NCI-H2171 (cell line): ENCODE data around the gene IGF2R.
"Not testable (repeated sequence)": the region's sequence is repeated elsewhere in the genome, so short reads cannot be mapped to it uniquely, and the experiment has no call there.

Experiments
- DNase-seq: peaks from one replicate; lab custom pipeline; 2025; lab: John Stamatoyannopoulos, UW

Gene IGF2R

DNA sequence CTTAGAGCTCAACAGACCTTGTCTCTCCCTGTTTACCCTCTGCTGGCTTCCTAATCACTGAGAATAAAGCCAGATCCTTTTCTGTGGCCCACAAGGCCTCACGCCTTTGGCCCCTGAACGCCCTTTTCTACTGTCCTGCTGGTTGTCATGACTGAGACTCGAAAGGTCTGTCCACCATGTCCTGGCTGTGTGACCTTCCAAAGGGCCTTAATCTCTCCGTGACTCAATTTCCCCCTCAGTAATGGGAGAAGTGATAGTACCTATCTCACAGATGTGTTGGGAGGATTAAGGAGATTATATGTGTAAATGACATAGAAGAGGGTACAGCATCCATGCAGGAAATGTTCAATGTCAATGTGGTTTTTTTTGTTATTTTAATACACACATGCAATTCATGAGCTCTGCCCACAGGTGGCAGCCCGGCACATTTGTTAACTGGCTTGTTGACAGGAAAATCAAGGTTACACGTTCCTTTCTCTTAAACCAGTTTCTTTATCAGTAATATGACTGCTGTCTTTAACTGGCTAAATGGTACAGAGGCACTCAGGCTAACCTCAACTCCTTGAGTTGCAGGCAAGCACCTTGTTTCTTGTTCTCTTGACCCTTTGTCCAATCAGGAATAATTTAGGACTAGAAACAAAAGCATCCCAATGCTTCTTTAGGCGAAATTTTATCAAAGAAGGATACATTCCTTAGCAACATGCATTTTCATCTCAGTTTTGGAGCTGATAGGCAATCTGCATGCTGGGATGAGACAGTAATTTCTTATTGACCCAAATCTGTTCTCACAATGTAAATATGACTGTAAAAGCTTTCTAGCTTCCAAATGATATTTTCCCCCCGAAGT lies 169.3 kb downstream of the IGF2R start:
- DNase-seq: peak; percentile 23

DNA sequence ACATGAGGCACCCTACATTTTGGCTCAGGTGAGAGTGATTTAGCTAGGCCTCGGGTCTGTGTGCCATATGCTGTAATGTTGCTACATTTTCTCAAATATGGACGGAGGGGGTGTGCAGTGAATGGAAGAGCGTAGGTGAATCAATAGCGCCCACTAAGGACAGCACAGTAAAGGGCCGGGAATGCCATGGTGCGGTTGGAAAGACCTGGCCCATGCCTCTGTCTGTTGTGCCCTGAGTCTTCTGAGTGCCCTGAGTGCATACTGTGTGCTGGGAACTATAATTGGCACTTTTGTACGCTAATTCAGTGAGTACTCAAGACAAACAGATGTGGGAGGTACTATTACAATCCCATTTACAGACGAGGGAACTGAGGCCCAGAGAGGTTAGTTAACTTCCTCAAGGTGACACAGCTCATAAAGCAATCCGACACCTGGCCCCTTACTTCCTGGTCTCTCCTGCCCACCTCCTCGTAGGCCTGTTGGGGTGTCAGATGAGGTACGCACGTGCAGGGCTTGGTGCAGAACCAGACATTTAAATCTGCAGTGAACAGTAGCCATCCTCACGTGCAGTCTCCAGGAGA lies 170.0 kb downstream of the IGF2R start:
- no peak for DNase-seq

DNA sequence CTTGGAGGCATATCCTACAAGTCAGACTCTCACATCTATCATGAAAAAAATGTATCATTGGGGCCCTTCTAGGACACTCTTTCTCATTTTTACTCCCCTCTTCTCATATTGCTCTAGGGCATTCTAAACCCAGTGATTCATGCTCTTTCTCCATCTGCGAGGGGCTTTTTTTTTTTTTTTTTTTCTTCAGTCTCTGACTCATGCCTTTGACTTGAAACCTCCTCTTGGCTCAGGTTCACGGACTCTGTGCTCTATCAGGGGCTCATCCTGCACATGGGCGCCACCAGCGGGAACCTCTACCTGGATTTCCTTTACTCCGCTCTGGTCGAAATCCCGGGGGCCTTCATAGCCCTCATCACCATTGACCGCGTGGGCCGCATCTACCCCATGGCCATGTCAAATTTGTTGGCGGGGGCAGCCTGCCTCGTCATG lies 170.6 kb downstream of the IGF2R start:
- peak; percentile 1 for DNase-seq

DNA sequence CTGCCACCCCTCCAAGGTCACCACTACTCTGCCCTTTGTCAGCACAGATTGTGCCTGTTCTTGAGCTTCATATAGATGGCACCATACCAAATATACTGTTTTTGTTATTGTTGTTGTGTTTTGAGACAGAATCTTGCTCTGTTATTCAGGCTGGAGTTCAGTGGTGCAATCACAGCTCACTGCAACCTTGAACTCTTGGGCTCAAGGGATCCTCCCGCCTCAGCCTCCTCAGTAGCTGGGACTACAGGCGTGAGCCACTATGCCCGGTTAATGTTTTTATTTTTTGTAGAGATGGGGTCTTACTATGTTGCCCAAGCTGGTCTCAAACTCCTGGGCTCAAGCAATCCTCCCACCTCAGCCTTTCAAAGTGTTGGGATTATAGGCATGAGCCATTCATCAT lies 171.6 kb downstream of the IGF2R start:
- DNase-seq: not testable (repeated sequence)

DNA sequence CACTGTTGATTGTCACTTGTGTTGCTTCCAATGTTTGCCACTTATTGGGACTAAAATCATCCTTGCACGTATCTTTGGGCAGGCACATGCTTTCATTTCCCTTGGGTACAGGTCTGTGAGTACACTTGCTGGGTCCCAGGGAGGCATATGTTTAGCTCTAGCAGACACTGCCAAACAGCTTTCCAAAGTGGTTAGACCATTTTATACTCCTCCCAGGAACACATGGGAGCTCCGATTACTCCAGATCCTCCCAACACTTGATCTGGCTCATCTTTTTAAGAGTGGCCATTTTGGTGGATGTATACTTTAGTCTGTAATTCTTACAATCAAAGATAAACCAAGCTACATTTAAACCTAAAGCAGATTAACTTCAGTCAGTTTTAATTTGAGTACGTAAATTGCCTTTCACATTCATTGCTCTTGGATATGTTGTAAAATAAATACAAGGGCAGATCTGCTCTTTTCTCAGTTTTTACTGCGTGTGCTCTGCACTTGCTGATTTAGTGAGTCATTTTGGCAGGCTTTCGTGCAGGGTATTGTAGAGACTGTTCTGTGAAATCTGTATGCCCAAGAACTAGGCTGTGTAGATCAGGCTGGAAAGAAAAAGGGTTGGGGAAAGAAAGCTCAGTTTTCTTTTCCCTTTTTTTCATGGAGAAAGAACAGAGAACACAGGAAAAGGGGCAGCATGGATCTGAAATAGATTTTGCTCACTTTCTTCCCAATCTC lies 172.3 kb downstream of the IGF2R start:
- peak; percentile 7 for DNase-seq

DNA sequence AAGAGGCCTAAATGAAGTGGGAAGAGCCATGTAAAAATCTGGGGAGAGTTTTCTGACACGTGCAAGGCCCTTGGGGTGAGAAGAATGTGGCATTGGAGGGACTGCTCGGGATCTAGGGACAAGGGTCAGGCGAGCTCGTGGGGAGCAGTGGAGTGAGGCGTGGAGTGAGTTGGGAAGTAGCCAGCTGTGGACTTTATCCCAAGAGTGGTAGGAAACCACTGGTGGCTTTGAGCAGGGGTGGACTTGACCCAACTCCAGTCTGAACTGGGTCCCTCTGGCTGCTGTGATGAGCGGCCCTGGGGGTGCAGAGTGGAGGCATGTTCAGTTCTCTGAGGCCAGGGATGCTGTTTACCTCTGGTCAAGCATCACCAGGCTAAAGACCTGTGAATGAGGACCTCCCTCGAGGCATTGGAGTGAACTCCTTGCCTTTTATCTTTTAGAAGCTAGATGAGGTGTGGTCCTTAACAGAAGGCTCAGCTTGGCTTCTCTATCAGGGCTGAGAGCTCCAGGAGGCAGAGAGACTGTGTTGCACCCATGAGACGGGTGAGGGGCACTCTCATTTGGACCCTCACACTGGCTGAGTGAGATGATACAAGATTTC lies 173.3 kb downstream of the IGF2R start:
- no peak for DNase-seq

DNA sequence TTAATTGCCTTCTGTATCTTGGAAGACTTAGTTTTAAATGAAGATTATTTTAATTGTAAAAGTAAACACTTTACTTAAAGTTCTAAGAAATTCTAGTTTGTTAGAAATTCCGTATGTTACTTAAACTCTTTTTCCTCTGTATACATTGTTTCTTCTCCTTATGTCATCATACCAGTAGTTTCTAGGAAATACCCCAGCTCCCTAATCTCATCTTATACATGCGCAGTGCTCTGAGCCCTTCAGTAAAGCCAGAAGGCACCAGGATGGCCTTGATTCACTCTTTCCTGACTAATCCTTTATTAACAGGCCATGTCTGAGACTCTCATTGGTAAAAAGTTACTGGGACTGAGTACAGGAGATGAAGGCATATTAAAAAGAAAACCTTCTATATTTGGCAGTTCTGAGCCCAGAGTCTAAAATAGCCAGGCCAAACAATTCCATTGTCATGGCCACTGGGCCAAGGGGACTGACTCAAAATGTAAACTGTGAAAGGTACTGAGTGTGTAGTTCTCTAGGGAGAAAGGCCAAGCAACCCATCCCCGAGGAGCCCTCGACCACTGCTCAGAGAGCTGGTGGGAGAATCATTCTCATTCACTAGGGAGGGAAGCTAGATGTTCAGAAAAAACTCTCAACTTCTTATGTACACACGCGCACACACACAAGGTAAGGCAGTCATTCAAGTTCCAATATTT lies 177.7 kb downstream of the IGF2R start:
- DNase-seq: no peak

DNA sequence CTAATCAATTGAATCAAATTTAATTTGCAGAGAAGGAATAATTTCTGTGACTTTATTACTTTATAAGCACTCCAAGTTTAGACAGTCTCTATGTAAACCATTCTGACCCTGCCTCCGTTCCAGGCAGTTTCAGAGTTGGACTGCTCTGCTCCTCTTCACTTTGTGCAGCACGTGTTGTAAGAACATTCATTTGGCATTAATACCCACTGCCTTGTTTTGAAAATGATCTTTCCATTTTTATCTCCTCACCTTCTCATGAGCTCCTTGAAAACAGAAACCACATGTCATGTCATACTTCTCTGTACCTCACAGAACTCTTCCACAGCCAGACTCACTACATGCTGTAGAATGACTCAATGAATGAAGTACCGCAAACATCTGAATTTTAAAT lies 178.3 kb downstream of the IGF2R start:
- DNase-seq: no peak

DNA sequence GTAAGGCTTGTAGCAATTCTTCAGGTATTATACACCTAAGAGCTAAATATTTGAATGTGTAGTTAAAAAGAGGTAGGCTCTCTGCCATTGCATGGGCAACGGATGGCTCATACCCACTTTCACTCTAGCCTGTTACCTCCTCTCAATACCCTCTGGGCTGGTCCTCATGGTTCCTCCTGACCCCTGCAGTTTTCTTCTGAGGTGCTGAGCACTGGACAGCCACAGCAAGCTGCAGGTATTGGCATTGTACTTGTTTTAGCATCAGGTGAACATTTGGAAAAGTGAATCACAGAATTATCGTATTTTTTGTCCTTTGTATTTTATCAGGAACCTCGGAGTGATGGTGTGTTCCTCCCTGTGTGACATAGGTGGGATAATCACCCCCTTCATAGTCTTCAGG lies 185.6 kb downstream of the IGF2R start:
- no peak for DNase-seq

DNA sequence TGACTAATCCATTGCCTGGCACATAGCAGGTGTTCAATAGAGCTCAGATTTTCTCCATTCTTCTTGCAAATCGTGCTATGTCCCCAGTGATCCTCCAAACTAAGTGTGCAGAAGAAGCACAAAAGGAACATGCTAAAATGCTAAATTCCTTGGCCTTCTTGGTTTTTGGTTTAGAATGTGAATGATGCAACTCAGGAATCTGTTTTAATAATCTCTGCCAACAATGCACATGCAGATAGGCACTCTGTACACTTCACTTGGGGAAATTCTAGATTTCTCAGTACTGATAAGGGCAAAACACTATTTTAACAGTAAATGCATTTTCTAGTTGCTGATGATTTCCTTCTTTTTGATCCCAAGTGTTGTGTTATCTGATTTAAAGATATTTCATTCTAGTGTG lies 188.0 kb downstream of the IGF2R start:
- no peak for DNase-seq

DNA sequence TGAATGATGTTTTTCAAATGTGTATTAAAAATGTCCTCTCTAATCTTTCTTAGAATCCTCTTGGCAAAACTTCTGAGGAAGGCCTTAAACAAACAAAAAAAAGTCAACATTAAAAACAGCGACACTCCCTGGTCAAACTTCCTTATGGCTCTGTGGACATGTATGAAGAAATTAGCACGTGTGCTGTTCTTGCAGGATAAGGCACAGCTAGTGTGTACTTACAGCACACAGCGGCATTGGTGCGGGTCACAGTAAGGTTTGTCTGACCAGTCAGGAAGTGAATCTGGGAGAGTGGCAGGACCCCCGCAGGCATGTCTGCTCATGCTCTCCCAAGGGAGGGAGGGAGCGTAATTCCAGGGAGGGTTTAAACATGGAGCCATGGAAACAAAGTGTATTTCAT lies 191.6 kb downstream of the IGF2R start:
- no peak for DNase-seq
